Sigmoid colon (tissue), 7 donors: ENCODE measurements around the gene PARP8. TPM values are rescaled to one million over a fixed set of nuclear protein-coding genes. Genes with fewer than 3 reads are reported as not detected.

Experiments used
- DNase-seq: peaks from one replicate; pipeline ENCODE4 v3.0.0-alpha.2; 2019
- H3K27ac ChIP-seq, 4 donors: fragments of 200-600 bp; sonication (generic); one replicate each; pipeline ENCODE4 v1.5.1; 2016 to 2019; ENCODE audit warnings: mild to moderate bottlenecking in 1 of 4
- H3K27me3 ChIP-seq, 3 donors: fragments of 200-600 bp; sonication (generic); one replicate each; pipeline ENCODE4 v1.5.1; 2019; ENCODE audit warnings: mild to moderate bottlenecking in 1 of 3
- H3K36me3 ChIP-seq, 4 donors: fragments of 200-600 bp; sonication (generic); one replicate each; pipeline ENCODE4 v1.5.1; 2016 to 2019
- H3K4me1 ChIP-seq, 4 donors: fragments of 200-600 bp; sonication (generic); one replicate each; pipeline ENCODE4 v1.5.1; 2017 to 2019
- H3K4me3 ChIP-seq, 4 donors: fragments of 200-600 bp; sonication (generic); one replicate each; pipeline ENCODE4 v1.5.1; 2017 to 2019; ENCODE audit warnings: mild to moderate bottlenecking in 2 of 4, moderate library complexity in 1 of 4
- H3K9me3 ChIP-seq, 4 donors: fragments of 200-600 bp in 3 of 4; sonication (generic) in 3 of 4; one replicate each; pipeline versions ENCODE4 v1.5.1 to v1.6.1; 2013 to 2019
- CTCF ChIP-seq, 4 experiments: fragments of 450-650 bp in 3 of 4; fragments of 200-600 bp in 1 of 4; IDR thresholded peaks; one replicate each; pipeline ENCODE4 v1.5.1; 2016 to 2019; ENCODE audit warnings: antibody characterized with exemption in 4 of 4, mild to moderate bottlenecking in 3 of 4, moderate library complexity in 2 of 4
- EP300 ChIP-seq, 4 donors: sonication (generic); formaldehyde crosslinking; IDR thresholded peaks; one replicate each; pipeline ENCODE4 v1.6.1; 2017; ENCODE audit warnings: antibody characterized with exemption in 4 of 4
- POLR2A ChIP-seq, 2 donors: fragments of 450-650 bp; IDR thresholded peaks; one replicate each; pipeline ENCODE4 v1.6.1; 2016; ENCODE audit warnings: antibody characterized with exemption in 2 of 2, mild to moderate bottlenecking in 2 of 2, moderate library complexity in 2 of 2
- POLR2AphosphoS5 ChIP-seq, 4 donors: sonication (generic); formaldehyde crosslinking; IDR thresholded peaks; one replicate each; pipeline ENCODE4 v1.6.1; 2017; ENCODE audit warnings: antibody characterized with exemption in 4 of 4
- WGBS, 2 donors: extraction: QIAGEN DNeasy Blood & Tissue Kit; methylation state at CpG; one replicate each; pipeline ENCODE4 v1.1.7; 2013; 5-methylcytosine and 5-hydroxymethylcytosine counted together
- intact Hi-C: fragments of 100-400 bp; cut with DNase I; formaldehyde crosslinking; loops from one replicate; pipeline ENCODE4 v1.15.1; 2023
- polyA plus RNA-seq, 3 donors: library from polyadenylated mRNA; stranded (reverse); fragments of 200-250 nt; gene quantifications; one replicate each; pipeline ENCODE4 v1.2.3, GENCODE V29; 2013
- total RNA-seq, 4 donors: library from RNA; depleted of rRNA; stranded (reverse); fragments of >200 nt; gene quantifications; one replicate each; pipeline ENCODE4 v1.1.0, GENCODE V29; 2016
- donor health status: healthy with polysubstance abuse.
- donor health status: Bipolar disorder and iron deficiency.
- donor health status: healthy.

PARP8 gene
- total and polyA plus RNA-seq, 7 donors = 1.8 to 26.9 (median 13.3) TPM

GRCh38 chr5:50823568-50823967 is 157.1 kb downstream of the PARP8 start:
- Histone ChIP-seq H3K36me3 (peaks cover 0 to 35% (median 0%) of the 10 kb centered on the region in 4 donors), H3K4me1 (no peaks in the 10 kb centered on the region), H3K4me3 (no peak overlapping the region), H3K27ac (no peak overlapping the region), H3K9me3 (no peaks in the 10 kb centered on the region), H3K27me3 (no peaks in the 10 kb centered on the region)
- TF ChIP-seq POLR2A (IDR thresholded peaks at IDR 0.05) = no peak
- no peak for TF ChIP-seq POLR2AphosphoS5 (IDR thresholded peaks at IDR 0.05)
- no peak for TF ChIP-seq CTCF (IDR thresholded peaks at IDR 0.05)
- TF ChIP-seq EP300 (IDR thresholded peaks at IDR 0.05) = no peak
- no peak for DNase-seq
- intact Hi-C loops = no loop called here
- 77 to 80% methylated on average over 6 of the region's 6 CpGs for WGBS, 2 donors

GRCh38 chr5:50824109-50824508 is 157.7 kb downstream of the PARP8 start:
- TF ChIP-seq POLR2AphosphoS5 (IDR thresholded peaks at IDR 0.05) = no peak
- no peak for TF ChIP-seq CTCF (IDR thresholded peaks at IDR 0.05)
- TF ChIP-seq EP300 (IDR thresholded peaks at IDR 0.05) = no peak
- TF ChIP-seq POLR2A (IDR thresholded peaks at IDR 0.05) = no peak
- Histone ChIP-seq H3K36me3 (peaks cover 0 to 40% (median 2%) of the 10 kb centered on the region in 4 donors), H3K4me1 (no peaks in the 10 kb centered on the region), H3K9me3 (no peaks in the 10 kb centered on the region), H3K27me3 (no peaks in the 10 kb centered on the region), H3K27ac (no peak overlapping the region), H3K4me3 (no peak overlapping the region)
- intact Hi-C loops = no loop called here
- WGBS, 2 donors = 79 to 95% methylated on average over 2 of the region's 2 CpGs
- no peak for DNase-seq

GRCh38 chr5:50827516-50828247 is 161.2 kb downstream of the PARP8 start:
- TF ChIP-seq EP300 (IDR thresholded peaks at IDR 0.05) (no peak), CTCF (IDR thresholded peaks at IDR 0.05) (no peak), POLR2AphosphoS5 (IDR thresholded peaks at IDR 0.05) (no peak), POLR2A (IDR thresholded peaks at IDR 0.05) (no peak)
- intact Hi-C loops = no loop called here

GRCh38 chr5:50829023-50829422 is 162.6 kb downstream of the PARP8 start:
- H3K4me1 ChIP-seq = no peaks in the 10 kb centered on the region
- 94 to 98% methylated on average over 1 of the region's 1 CpG for WGBS, 2 donors
- no peak overlapping the region for H3K4me3 ChIP-seq
- TF ChIP-seq EP300 (IDR thresholded peaks at IDR 0.05) (no peak), CTCF (IDR thresholded peaks at IDR 0.05) (no peak), POLR2A (IDR thresholded peaks at IDR 0.05) (no peak), POLR2AphosphoS5 (IDR thresholded peaks at IDR 0.05) (no peak)
- no peaks in the 10 kb centered on the region for H3K9me3 ChIP-seq
- intact Hi-C loops = no loop called here
- DNase-seq = no peak
- no peak overlapping the region for H3K27ac ChIP-seq
- H3K36me3 ChIP-seq = peaks cover 0 to 36% (median 3%) of the 10 kb centered on the region in 4 donors
- no peaks in the 10 kb centered on the region for H3K27me3 ChIP-seq

More at GRCh38 chr5:50827516-50828247, 161.2 kb downstream of the PARP8 start:
- H3K27me3 ChIP-seq = no peaks in the 10 kb centered on the region
- peaks cover 0 to 40% (median 3%) of the 10 kb centered on the region in 4 donors for H3K36me3 ChIP-seq
- DNase-seq = no peak
- 64 to 96% methylated on average over 1 of the region's 1 CpG for WGBS, 2 donors
- no peaks in the 10 kb centered on the region for H3K9me3 ChIP-seq
- no peaks in the 10 kb centered on the region for H3K4me1 ChIP-seq
- no peak overlapping the region for H3K27ac ChIP-seq
- no peak overlapping the region for H3K4me3 ChIP-seq
